Testis (tissue), 5 donors: ENCODE results near the gene MUC3A. TPM values are rescaled to one million over a fixed set of nuclear protein-coding genes. Genes with fewer than 3 reads are reported as not detected.

Experiments
- DNase-seq: peaks from one replicate; pipeline ENCODE4 v3.0.0-alpha.2; 2019
- H3K27ac ChIP-seq, 2 donors: fragments of 200-600 bp; sonication (generic); one replicate each; pipeline ENCODE4 v1.5.1; 2019
- H3K27me3 ChIP-seq: fragments of 200-600 bp; sonication (generic); one replicate; pipeline ENCODE4 v1.5.1; 2019
- H3K36me3 ChIP-seq: fragments of 200-600 bp; sonication (generic); one replicate; pipeline ENCODE4 v1.5.1; 2017; ENCODE audit warnings: low read depth; ENCODE audit errors: missing control alignments
- H3K4me1 ChIP-seq: fragments of 200-600 bp; sonication (generic); one replicate; pipeline ENCODE4 v1.5.1; 2019
- H3K4me3 ChIP-seq, 2 donors: fragments of 200-600 bp; sonication (generic); one replicate each; pipeline ENCODE4 v1.5.1; 2017 to 2019
- H3K9me3 ChIP-seq: fragments of 200-600 bp; sonication (generic); one replicate; pipeline ENCODE4 v1.5.1; 2017
- POLR2A ChIP-seq: fragments of 450-650 bp; IDR thresholded peaks from one replicate; pipeline ENCODE4 v1.6.1; 2017; ENCODE audit warnings: antibody characterized with exemption, mild to moderate bottlenecking, moderate library complexity
- WGBS, 2 donors: methylation state at CpG; one replicate each; pipeline ENCODE4 v1.1.5; 2018; 5-methylcytosine and 5-hydroxymethylcytosine counted together
- intact Hi-C: fragments of 100-400 bp; cut with DNase I; formaldehyde crosslinking; loops from one replicate; pipeline ENCODE4 v1.15.1; 2023; ENCODE audit warnings: low total_unique reads
- long read RNA-seq, 2 donors: transcript quantifications; one replicate each; lab custom pipeline, GENCODE V29; 2026
- polyA plus RNA-seq: library from polyadenylated mRNA; stranded (reverse); fragments of 350-450 nt; fragmentation: Illumina TruSeq; extraction: RNeasy Lipid Tissue Mini Kit (QIAGEN cat#74804); gene quantifications from one replicate; pipeline ENCODE4 v1.2.3, GENCODE V29; 2014; ENCODE audit warnings: low read depth, low replicate concordance; ENCODE audit not compliant: insufficient read depth
- total RNA-seq, 2 donors: library from RNA; depleted of rRNA; stranded (reverse); fragments of >200 nt; gene quantifications; one replicate each; pipeline ENCODE4 v1.2.3, GENCODE V29; 2016
- TF ChIP-seq, protein P1 (sequence below), 3 experiments: fragments of 450-650 bp in 2 of 3; fragments of 200-600 bp in 1 of 3; sonication (generic) in 1 of 3; IDR thresholded peaks; one replicate each; pipeline ENCODE4 v1.5.1; 2016 to 2019; ENCODE audit warnings: antibody characterized with exemption in 3 of 3, mild to moderate bottlenecking in 2 of 3, moderate library complexity in 1 of 3

MUC3A gene, protein sequence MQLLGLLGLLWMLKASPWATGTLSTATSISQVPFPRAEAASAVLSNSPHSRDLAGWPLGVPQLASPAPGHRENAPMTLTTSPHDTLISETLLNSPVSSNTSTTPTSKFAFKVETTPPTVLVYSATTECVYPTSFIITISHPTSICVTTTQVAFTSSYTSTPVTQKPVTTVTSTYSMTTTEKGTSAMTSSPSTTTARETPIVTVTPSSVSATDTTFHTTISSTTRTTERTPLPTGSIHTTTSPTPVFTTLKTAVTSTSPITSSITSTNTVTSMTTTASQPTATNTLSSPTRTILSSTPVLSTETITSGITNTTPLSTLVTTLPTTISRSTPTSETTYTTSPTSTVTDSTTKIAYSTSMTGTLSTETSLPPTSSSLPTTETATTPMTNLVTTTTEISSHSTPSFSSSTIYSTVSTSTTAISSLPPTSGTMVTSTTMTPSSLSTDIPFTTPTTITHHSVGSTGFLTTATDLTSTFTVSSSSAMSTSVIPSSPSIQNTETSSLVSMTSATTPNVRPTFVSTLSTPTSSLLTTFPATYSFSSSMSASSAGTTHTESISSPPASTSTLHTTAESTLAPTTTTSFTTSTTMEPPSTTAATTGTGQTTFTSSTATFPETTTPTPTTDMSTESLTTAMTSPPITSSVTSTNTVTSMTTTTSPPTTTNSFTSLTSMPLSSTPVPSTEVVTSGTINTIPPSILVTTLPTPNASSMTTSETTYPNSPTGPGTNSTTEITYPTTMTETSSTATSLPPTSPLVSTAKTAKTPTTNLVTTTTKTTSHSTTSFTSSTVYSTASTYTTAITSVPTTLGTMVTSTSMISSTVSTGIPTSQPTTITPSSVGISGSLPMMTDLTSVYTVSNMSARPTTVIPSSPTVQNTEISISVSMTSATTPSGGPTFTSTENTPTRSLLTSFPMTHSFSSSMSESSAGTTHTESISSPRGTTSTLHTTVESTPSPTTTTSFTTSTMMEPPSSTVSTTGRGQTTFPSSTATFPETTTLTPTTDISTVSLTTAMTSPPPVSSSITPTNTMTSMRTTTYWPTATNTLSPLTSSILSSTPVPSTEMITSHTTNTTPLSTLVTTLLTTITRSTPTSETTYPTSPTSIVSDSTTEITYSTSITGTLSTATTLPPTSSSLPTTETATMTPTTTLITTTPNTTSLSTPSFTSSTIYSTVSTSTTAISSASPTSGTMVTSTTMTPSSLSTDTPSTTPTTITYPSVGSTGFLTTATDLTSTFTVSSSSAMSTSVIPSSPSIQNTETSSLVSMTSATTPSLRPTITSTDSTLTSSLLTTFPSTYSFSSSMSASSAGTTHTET (N-terminal part only)
- total RNA-seq (1 to 10 TPM; 1.6 to 2.1 TPM), polyA plus RNA-seq (1.5 TPM)
- long read RNA-seq, donor 1, partial matches to known transcripts = 0 of 1 reads
- long read RNA-seq, donor 1, other reads (novel, unspliced or antisense) = 0 of 1 reads
- long read RNA-seq, donor 2 = 0 reads

DNA sequence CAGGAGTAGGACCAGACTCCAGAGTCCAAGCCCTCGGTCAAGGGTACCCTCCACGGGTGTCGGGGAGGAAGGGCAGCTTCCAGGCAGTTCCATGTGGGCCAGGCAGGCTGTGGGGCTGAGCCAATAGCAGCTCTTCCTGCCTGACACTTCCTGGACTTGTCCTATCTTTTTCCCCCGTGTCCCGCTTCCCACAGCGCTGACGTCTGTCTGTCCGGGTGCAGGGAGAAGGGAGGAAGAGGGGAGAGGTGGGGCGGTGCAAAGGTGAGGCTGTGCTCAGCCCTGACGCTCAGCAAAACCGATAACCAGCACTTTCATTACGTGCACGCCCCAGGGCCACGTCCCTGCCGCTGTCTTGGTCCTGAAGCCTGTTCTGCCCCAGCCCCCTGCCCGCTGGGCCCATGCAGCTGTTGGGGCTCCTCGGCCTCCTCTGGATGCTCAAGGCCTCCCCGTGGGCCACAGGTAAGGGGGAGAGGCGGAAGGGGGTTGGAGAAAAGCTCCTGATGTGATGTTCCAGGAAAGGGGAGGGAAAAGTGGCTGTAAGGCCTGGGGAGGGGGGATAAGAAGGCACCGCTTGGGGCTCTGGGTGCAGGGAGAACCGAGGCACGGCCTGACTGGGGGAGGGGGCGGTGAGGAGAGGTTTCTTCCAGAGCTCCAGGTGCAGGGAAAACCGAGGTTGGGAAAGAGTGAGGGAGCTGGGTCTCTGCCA lies at the start of gene MUC3A:
MUC3A (plus strand) TSS at position 308 of the 706 bp plus-strand sequence; CDS start at position 399, 91 bp downstream.
- Histone ChIP-seq H3K9me3 (no peaks in the 10 kb centered on the region), H3K36me3 (no peaks in the 10 kb centered on the region), H3K27me3 (no peaks in the 10 kb centered on the region), H3K4me3 (no peak within 1 kb of the TSS), H3K4me1 (no peaks in the 10 kb centered on the region), H3K27ac (no peak within 1 kb of the TSS)
- no peak for DNase-seq
- TF ChIP-seq POLR2A = no peak
- intact Hi-C loops = no loop called here
- 18 to 21% methylated on average over 23 to 24 of the region's 24 CpGs for WGBS, 2 donors

DNA sequence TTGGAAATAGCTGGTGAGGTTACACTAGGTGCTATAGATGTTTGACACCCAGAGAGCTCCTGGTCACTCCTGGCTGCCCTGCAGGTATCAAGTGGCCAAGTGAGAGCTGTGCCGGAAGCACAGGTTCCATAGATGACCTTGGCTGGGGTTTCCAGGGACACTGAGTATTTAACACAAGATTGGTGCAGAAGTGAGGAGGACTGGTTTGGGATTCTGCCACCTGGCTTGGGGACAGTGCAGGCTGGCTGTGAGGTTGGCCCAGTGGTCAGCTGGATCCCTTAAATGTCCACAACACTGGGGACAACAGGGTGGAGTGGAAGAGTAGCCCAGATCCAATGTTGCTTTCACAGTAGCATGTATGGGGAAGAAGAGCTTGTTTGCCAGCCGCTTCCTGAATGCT lies 48.4 kb upstream of the MUC3A start:
- no peaks in the 10 kb centered on the region for H3K27me3 ChIP-seq
- intact Hi-C loops = no loop called here
- no peaks in the 10 kb centered on the region for H3K9me3 ChIP-seq
- DNase-seq = no peak
- H3K4me1 ChIP-seq = peaks cover 3% of the 10 kb centered on the region
- H3K4me3 ChIP-seq = no peak overlapping the region
- no peak overlapping the region for H3K27ac ChIP-seq
- TF ChIP-seq POLR2A = no peak
- TF ChIP-seq, protein P1, sequence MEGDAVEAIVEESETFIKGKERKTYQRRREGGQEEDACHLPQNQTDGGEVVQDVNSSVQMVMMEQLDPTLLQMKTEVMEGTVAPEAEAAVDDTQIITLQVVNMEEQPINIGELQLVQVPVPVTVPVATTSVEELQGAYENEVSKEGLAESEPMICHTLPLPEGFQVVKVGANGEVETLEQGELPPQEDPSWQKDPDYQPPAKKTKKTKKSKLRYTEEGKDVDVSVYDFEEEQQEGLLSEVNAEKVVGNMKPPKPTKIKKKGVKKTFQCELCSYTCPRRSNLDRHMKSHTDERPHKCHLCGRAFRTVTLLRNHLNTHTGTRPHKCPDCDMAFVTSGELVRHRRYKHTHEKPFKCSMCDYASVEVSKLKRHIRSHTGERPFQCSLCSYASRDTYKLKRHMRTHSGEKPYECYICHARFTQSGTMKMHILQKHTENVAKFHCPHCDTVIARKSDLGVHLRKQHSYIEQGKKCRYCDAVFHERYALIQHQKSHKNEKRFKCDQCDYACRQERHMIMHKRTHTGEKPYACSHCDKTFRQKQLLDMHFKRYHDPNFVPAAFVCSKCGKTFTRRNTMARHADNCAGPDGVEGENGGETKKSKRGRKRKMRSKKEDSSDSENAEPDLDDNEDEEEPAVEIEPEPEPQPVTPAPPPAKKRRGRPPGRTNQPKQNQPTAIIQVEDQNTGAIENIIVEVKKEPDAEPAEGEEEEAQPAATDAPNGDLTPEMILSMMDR (IDR thresholded peaks at IDR 0.05) = no peak
- H3K36me3 ChIP-seq = no peaks in the 10 kb centered on the region
- 68 to 70% methylated on average over 2 of the region's 2 CpGs for WGBS, 2 donors

DNA sequence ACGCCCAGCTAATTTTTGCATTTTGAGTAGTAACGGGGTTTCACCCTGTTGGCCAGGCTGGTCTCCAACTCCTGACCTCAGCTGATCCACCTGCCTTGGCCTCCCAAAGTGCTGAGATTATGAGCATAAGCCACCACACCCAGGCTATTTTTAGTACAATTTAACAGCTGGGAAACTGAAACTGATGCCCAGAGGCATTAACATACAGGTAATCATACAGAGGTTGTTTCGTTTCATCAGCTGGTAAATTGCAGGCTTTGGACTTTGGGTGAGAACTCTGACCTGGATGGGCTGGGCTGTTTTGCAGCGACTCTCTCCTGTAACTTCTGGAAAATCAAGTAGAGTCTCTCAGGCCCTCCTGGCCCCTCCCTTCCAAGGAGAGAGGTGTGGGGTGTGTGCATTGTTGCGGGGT lies 47.4 kb upstream of the MUC3A start:
- WGBS, 2 donors = 83% methylated on average over 5 of the region's 5 CpGs
- Histone ChIP-seq H3K36me3 (no peaks in the 10 kb centered on the region), H3K27ac (no peak overlapping the region), H3K9me3 (no peaks in the 10 kb centered on the region), H3K4me3 (no peak overlapping the region), H3K4me1 (no peaks in the 10 kb centered on the region), H3K27me3 (no peaks in the 10 kb centered on the region)
- intact Hi-C loops = no loop called here
- no peak for DNase-seq
- TF ChIP-seq, protein P1 (IDR thresholded peaks at IDR 0.05) = no peak
- no peak for TF ChIP-seq POLR2A

DNA sequence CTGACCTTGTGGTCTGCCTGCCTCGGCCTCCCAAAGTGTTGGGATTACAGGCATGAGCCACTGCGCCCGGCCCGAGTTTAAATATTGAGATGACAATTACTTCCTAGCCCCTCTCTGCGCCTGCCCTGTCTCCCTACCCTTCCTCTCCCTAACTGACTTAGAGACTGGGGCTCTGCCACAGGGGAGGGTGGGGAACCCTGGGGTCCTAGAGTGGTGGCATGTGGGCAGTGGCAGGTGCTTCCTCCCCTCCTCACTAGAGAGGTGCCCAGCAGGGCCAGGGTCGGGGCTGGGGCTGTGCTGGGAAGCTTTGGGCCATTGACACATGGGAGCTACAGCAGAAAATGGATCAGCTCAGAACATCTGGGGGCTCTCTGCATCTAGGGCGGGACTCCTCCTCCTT lies 46.7 kb upstream of the MUC3A start:
- Histone ChIP-seq H3K9me3 (no peaks in the 10 kb centered on the region), H3K36me3 (no peaks in the 10 kb centered on the region), H3K4me3 (no peak overlapping the region), H3K4me1 (no peaks in the 10 kb centered on the region), H3K27me3 (no peaks in the 10 kb centered on the region), H3K27ac (no peak overlapping the region)
- intact Hi-C loops = no loop called here
- no peak for DNase-seq
- TF ChIP-seq POLR2A = no peak
- TF ChIP-seq, protein P1 (IDR thresholded peaks at IDR 0.05) = no peak
- 83 to 91% methylated on average over 7 of the region's 7 CpGs for WGBS, 2 donors
